ENCODE measurements around the gene NQO1. TPM values are rescaled to one million over a fixed set of nuclear protein-coding genes. Genes with fewer than 3 reads are reported as not detected.

The NQO1 gene
- total and polyA plus RNA-seq, 7 donors: 14.5 to 250 (median 56.0) TPM

DNA sequence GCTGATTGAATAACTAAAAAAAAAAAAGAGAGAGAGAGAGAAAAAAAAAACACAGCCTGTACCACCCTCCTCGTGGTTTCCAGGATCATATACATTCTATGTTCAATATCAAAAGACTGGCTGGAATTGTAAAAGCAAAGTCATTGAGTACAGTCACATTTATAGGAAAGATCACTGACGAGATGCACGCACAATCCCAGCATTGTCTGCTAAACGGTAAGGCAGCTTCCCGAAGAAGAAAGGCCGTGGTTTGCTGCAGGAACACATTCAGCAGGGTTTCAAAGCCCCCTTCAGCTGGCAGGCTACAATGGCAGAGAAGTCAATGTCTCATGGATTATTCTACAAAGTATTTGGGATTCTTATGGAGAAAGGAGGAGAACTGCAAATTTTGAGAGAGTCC lies 9.3 kb downstream of the NQO1 start:
- 91 to 92% methylated on average over 6 of the region's 6 CpGs for WGBS, 2 donors
- Histone ChIP-seq H3K27ac (no peak overlapping the region), H3K4me3 (no peak overlapping the region), H3K27me3 (no peaks in the 10 kb centered on the region), H3K9me3 (no peaks in the 10 kb centered on the region), H3K36me3 (peaks cover 0 to 26% (median 7%) of the 10 kb centered on the region in 4 donors), H3K4me1 (no peaks in the 10 kb centered on the region)
- TF ChIP-seq POLR2AphosphoS5 (IDR thresholded peaks at IDR 0.05) (no peak), EP300 (IDR thresholded peaks at IDR 0.05) (no peak), POLR2A (IDR thresholded peaks at IDR 0.05) (no peak)
- TF ChIP-seq, protein P1, sequence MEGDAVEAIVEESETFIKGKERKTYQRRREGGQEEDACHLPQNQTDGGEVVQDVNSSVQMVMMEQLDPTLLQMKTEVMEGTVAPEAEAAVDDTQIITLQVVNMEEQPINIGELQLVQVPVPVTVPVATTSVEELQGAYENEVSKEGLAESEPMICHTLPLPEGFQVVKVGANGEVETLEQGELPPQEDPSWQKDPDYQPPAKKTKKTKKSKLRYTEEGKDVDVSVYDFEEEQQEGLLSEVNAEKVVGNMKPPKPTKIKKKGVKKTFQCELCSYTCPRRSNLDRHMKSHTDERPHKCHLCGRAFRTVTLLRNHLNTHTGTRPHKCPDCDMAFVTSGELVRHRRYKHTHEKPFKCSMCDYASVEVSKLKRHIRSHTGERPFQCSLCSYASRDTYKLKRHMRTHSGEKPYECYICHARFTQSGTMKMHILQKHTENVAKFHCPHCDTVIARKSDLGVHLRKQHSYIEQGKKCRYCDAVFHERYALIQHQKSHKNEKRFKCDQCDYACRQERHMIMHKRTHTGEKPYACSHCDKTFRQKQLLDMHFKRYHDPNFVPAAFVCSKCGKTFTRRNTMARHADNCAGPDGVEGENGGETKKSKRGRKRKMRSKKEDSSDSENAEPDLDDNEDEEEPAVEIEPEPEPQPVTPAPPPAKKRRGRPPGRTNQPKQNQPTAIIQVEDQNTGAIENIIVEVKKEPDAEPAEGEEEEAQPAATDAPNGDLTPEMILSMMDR (IDR thresholded peaks at IDR 0.05): no peak
- intact Hi-C loops (cut with DNase I): no loop called here
- no peak for DNase-seq

DNA sequence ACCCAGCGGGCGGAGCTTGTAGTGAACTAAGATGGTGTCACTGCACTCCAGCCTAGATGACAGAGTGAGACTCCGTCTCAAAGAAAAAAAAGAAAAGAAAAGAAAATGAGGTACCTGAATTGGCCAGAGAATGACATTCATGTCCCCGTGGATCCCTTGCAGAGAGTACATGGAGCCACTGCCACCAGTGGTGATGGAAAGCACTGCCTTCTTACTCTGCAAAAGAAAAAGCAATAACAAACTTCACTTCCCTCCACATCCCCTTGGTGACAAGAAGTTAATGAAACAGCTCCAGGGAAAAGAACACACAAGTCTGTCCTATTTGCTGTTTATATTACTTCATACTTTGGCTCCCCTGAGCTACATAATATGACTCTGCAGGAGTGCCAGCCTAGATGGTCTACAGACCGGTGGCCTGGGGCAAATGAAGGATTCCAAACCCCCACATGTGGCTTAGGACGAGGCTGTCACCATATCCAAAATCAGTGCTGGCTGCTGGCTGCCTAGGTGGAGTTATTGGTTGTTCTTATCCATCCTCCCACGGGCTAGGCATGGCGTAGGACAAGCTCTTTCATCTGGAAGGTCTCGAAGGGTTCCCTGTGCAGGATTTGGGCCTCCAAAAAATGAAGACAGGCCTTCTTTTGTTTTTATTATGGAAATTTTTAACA lies 13.3 kb downstream of the NQO1 start:
- intact Hi-C loops (cut with DNase I): no loop called here
- H3K27ac ChIP-seq: no peak overlapping the region

DNA sequence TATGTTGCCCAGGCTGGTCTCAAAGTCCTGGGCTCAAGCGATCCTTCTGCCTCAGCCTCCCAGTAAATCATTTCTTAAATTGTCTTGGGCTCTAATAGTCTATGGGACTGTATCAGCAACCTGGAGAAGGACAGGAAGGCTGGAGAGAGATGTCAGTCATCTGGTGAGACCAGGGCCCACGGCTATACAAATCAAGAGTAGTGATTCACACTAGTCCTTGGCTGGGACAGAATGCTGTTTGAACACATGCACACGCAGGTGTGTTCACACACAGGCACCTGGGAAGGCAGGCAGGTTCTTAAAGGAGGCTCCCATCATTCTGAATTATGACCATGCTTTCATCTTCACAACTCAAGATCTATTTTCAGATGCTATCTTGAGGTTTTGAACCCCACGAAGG lies 14.1 kb downstream of the NQO1 start:
- Histone ChIP-seq H3K36me3 (peaks cover 0 to 14% (median 2%) of the 10 kb centered on the region in 4 donors), H3K9me3 (no peaks in the 10 kb centered on the region), H3K4me3 (no peak overlapping the region), H3K27ac (no peak overlapping the region), H3K27me3 (no peaks in the 10 kb centered on the region), H3K4me1 (peaks cover 0 to 18% (median 9%) of the 10 kb centered on the region in 4 donors)
- intact Hi-C loops (cut with DNase I): no loop called here
- TF ChIP-seq, protein P1 (IDR thresholded peaks at IDR 0.05): no peak
- TF ChIP-seq POLR2A (IDR thresholded peaks at IDR 0.05) (no peak), EP300 (IDR thresholded peaks at IDR 0.05) (no peak), POLR2AphosphoS5 (IDR thresholded peaks at IDR 0.05) (no peak)
- DNase-seq: no peak
- 72 to 81% methylated on average over 4 of the region's 4 CpGs for WGBS, 2 donors

More for the DNA sequence above, 13.3 kb downstream of the NQO1 start:
- 93 to 94% methylated on average over 9 of the region's 9 CpGs for WGBS, 2 donors
- DNase-seq: no peak
- H3K36me3 ChIP-seq: peaks cover 0 to 21% (median 5%) of the 10 kb centered on the region in 4 donors
- H3K9me3 ChIP-seq: no peaks in the 10 kb centered on the region
- no peak for TF ChIP-seq EP300 (IDR thresholded peaks at IDR 0.05)
- TF ChIP-seq POLR2A (IDR thresholded peaks at IDR 0.05): no peak
- no peak for TF ChIP-seq POLR2AphosphoS5 (IDR thresholded peaks at IDR 0.05)
- TF ChIP-seq, protein P1 (IDR thresholded peaks at IDR 0.05): no peak
- no peaks in the 10 kb centered on the region for H3K27me3 ChIP-seq
- no peak overlapping the region for H3K4me3 ChIP-seq
- peaks cover 0 to 18% (median 9%) of the 10 kb centered on the region in 4 donors for H3K4me1 ChIP-seq

DNA sequence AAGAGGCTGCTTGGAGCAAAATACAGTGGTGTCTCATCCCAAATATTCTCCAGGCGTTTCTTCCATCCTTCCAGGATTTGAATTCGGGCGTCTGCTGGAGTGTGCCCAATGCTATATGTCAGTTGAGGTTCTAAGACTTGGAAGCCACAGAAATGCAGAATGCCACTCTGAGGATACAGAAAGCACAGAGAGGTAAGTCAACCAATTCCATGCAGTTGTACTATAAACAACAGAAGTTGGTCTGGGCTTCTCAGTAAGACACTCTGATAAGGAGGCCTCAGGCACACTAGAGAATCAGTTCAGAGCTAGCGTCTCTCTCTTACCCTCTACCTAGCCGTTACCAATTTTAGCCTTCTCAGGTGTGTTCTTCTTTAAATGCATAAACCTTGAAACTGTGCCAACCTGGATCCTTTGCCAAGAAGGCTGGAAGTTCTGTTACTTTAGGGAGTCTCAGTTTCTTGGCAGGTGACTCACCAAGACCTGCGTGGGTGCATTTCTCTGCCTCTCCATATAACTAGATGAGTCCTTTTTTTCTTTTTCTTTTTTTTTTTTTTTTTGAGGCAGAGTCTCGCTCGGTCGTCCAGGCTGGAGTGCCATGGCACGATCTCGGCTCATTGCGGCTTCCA lies 15.1 kb downstream of the NQO1 start:
- 46 to 77% methylated on average over 12 of the region's 12 CpGs for WGBS, 2 donors
- TF ChIP-seq, protein P1 (IDR thresholded peaks at IDR 0.05): no peak
- TF ChIP-seq EP300 (IDR thresholded peaks at IDR 0.05): no peak
- Histone ChIP-seq H3K9me3 (no peaks in the 10 kb centered on the region), H3K4me3 (no peak overlapping the region), H3K27me3 (no peaks in the 10 kb centered on the region), H3K36me3 (peaks cover 0 to 9% (median 2%) of the 10 kb centered on the region in 4 donors), H3K27ac (peak overlapping the region in 1 of 4 donors; percentile 22), H3K4me1 (peaks cover 0 to 22% (median 9%) of the 10 kb centered on the region in 4 donors)
- intact Hi-C loops (cut with DNase I): no loop called here
- DNase-seq: no peak

Measured in sigmoid colon (tissue), 7 donors.